Gastroesophageal sphincter (tissue), 4 donors: ENCODE results near the gene ARHGEF7. TPM values are rescaled to one million over a fixed set of nuclear protein-coding genes. Genes with fewer than 3 reads are reported as not detected.

Experiments used
- ATAC-seq: fragments of 150-250 bp; one replicate; pipeline ENCODE4 v1.9.1; 2016; ENCODE audit warnings: mild to moderate bottlenecking, moderate library complexity
- H3K27ac ChIP-seq, 4 donors: fragments of 200-600 bp; sonication (generic) in 3 of 4; 1 replicate in 3 of 4; 2 replicates in 1 of 4; pipeline ENCODE4 v1.5.1; 2016 to 2019
- H3K27me3 ChIP-seq: fragments of 200-600 bp; sonication (generic); one replicate; pipeline ENCODE4 v1.5.1; 2019
- H3K36me3 ChIP-seq, 2 donors: fragments of 200-600 bp; sonication (generic); one replicate each; pipeline ENCODE4 v1.5.1; 2019; ENCODE audit warnings: control low read depth in 1 of 2
- H3K4me1 ChIP-seq, 3 donors: fragments of 200-600 bp; sonication (generic); 1 replicate in 2 of 3; 2 replicates in 1 of 3; pipeline ENCODE4 v1.5.1; 2016 to 2019; ENCODE audit warnings: control low read depth in 2 of 3
- H3K4me3 ChIP-seq, 2 donors: fragments of 200-600 bp; sonication (generic); one replicate each; pipeline ENCODE4 v1.5.1; 2019; ENCODE audit warnings: mild to moderate bottlenecking in 1 of 2, moderate library complexity in 1 of 2
- H3K9me3 ChIP-seq, 3 donors: fragments of 200-600 bp; sonication (generic); one replicate each; pipeline ENCODE4 v1.5.1; 2017 to 2019; ENCODE audit warnings: control low read depth in 2 of 3
- EP300 ChIP-seq: sonication (generic); formaldehyde crosslinking; IDR thresholded peaks from one replicate; pipeline ENCODE4 v1.6.1; 2017; ENCODE audit warnings: antibody characterized with exemption, mild to moderate bottlenecking
- POLR2A ChIP-seq, 2 donors: fragments of 450-650 bp; IDR thresholded peaks; one replicate each; pipeline ENCODE4 v1.6.1; 2017; ENCODE audit warnings: antibody characterized with exemption in 2 of 2, mild to moderate bottlenecking in 2 of 2, moderate library complexity in 1 of 2
- POLR2AphosphoS5 ChIP-seq: sonication (generic); formaldehyde crosslinking; IDR thresholded peaks from one replicate; pipeline ENCODE4 v1.6.1; 2017; ENCODE audit warnings: antibody characterized with exemption
- WGBS, 2 donors: methylation state at CpG; one replicate each; pipeline ENCODE4 v1.1.5; 2018; ENCODE audit warnings: low coverage in 1 of 2; 5-methylcytosine and 5-hydroxymethylcytosine counted together
- total RNA-seq, 4 donors: library from RNA; depleted of rRNA; stranded (reverse); fragments of >200 nt; gene quantifications; one replicate each; pipeline ENCODE4 v1.1.0, GENCODE V29; 2016
- TF ChIP-seq, protein P1 (sequence below), 4 experiments: fragments of 200-600 bp in 2 of 4; fragments of 450-650 bp in 2 of 4; sonication (generic) in 1 of 4; IDR thresholded peaks; one replicate each; pipeline ENCODE4 v1.5.1; 2017 to 2019; ENCODE audit warnings: antibody characterized with exemption in 4 of 4, mild to moderate bottlenecking in 2 of 4, moderate library complexity in 2 of 4

The ARHGEF7 gene
- total RNA-seq, 4 donors from 2014 or later, result 23.3 to 78.6 (median 47.2) TPM

DNA sequence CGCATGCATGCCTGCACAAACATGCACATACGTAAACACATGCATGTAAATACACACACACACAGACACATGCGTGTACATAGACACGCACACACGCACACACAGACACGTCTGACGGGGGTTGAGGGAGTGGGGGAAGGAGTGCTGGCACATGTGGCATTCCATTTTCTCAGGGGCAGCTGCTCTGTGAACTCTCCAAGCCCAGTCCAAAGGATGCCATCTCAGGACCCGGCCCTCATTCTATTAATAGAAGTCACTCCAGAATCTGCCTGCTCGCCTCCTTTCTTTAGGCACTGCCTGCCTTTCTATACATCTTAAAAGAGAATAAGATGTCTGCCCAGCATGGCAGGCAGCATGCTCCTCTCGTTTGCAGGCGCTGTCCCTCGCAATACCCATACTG, 5.3 kb downstream of the ARHGEF7 start:
- 77 to 82% methylated on average over 4 to 9 of the region's 12 CpGs for WGBS, 2 donors
- TF ChIP-seq, protein P1, sequence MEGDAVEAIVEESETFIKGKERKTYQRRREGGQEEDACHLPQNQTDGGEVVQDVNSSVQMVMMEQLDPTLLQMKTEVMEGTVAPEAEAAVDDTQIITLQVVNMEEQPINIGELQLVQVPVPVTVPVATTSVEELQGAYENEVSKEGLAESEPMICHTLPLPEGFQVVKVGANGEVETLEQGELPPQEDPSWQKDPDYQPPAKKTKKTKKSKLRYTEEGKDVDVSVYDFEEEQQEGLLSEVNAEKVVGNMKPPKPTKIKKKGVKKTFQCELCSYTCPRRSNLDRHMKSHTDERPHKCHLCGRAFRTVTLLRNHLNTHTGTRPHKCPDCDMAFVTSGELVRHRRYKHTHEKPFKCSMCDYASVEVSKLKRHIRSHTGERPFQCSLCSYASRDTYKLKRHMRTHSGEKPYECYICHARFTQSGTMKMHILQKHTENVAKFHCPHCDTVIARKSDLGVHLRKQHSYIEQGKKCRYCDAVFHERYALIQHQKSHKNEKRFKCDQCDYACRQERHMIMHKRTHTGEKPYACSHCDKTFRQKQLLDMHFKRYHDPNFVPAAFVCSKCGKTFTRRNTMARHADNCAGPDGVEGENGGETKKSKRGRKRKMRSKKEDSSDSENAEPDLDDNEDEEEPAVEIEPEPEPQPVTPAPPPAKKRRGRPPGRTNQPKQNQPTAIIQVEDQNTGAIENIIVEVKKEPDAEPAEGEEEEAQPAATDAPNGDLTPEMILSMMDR (IDR thresholded peaks at IDR 0.05), result no peak
- TF ChIP-seq EP300 (no peak), POLR2A (IDR thresholded peaks at IDR 0.05) (no peak)
- Histone ChIP-seq H3K4me1 (peaks cover 0 to 14% (median 9%) of the 10 kb centered on the region in 3 donors), H3K36me3 (no peaks in the 10 kb centered on the region), H3K4me3 (no peak overlapping the region), H3K27ac (no peak overlapping the region), H3K27me3 (peaks cover 82% of the 10 kb centered on the region), H3K9me3 (no peaks in the 10 kb centered on the region)
- no peak for ATAC-seq

DNA sequence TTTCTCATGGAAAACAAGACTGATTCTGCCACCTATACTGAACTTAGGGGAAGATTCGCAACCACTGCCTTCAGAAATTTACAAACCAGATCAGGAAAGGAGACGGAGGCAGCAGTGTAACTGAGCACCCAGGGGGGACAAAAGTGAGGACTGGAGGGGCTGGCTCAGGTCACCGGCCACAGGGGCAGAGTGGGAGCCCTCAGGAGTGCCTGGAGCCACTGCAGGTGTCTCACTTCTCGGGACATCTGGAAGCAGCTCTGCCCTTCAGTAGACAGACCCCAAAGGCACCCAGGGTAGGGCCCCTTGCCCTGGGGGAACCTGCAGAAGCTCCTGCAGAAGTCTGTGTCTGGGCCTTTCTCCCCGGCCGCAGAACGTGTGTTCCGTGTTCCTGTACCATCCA, 5.8 kb downstream of the ARHGEF7 start:
- ATAC-seq, result no peak
- Histone ChIP-seq H3K36me3 (no peaks in the 10 kb centered on the region), H3K9me3 (no peaks in the 10 kb centered on the region), H3K27me3 (peaks cover 77% of the 10 kb centered on the region), H3K27ac (no peak overlapping the region), H3K4me3 (no peak overlapping the region), H3K4me1 (peaks cover 0 to 9% (median 7%) of the 10 kb centered on the region in 3 donors)
- TF ChIP-seq POLR2AphosphoS5 (no peak), POLR2A (IDR thresholded peaks at IDR 0.05) (no peak), EP300 (no peak)
- TF ChIP-seq, protein P1 (IDR thresholded peaks at IDR 0.05), result no peak
- 60 to 87% methylated on average over 1 to 3 of the region's 8 CpGs for WGBS, 2 donors

DNA sequence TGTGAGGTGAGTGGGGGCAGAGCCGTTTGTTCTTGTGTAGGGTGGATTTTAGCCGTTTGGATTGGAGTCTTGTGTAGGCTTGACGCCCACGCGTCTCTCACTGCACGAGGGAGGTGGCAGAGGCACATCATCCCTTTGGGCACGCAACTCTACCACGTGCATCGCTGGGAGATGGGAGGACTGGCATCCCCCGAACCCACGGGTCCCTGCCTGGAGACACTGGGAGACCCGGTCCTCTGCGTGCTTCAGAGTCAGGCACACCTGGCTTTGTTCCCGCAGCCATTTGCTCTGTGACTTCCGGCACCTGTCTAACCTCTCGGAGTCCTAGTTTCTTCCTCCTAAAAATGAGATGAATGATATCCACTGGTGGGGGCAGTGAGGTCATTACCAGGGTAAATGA, 6.4 kb downstream of the ARHGEF7 start:
- TF ChIP-seq, protein P1 (IDR thresholded peaks at IDR 0.05), result no peak
- TF ChIP-seq POLR2A (IDR thresholded peaks at IDR 0.05) (no peak), EP300 (no peak), POLR2AphosphoS5 (no peak)
- Histone ChIP-seq H3K9me3 (no peaks in the 10 kb centered on the region), H3K4me3 (no peak overlapping the region), H3K36me3 (no peaks in the 10 kb centered on the region), H3K4me1 (peaks cover 0 to 3% (median 1%) of the 10 kb centered on the region in 3 donors), H3K27me3 (peaks cover 71% of the 10 kb centered on the region), H3K27ac (no peak overlapping the region)
- WGBS, 2 donors, result 83 to 88% methylated on average over 3 to 15 of the region's 16 CpGs
- ATAC-seq, result no peak

DNA sequence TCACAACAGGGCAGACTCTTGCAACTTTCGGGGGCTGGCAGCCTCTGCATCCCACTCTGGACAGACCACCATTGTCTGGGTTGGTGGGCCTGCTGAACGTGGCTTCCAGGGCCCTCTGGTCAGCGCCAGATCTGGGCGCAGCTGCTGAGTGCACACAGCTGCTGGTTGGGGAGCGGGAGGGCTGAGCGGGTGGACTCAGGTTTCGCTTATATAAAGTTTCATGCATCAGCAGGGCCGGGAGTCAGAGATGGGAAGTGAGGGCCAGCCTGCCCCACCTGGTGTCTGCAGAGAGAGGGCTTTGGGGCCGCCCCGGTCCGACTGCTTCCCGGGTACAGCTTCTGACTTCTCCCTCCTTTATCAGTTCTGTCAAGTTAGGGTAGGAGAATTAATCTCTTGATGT, 6.9 kb downstream of the ARHGEF7 start:
- Histone ChIP-seq H3K9me3 (no peaks in the 10 kb centered on the region), H3K4me1 (no peaks in the 10 kb centered on the region), H3K4me3 (no peak overlapping the region), H3K27ac (no peak overlapping the region), H3K36me3 (no peaks in the 10 kb centered on the region), H3K27me3 (peaks cover 66% of the 10 kb centered on the region)
- WGBS, 2 donors, result 15 to 68% methylated on average over 4 of the region's 12 CpGs
- TF ChIP-seq, protein P1 (IDR thresholded peaks at IDR 0.05), result no peak
- TF ChIP-seq EP300 (no peak), POLR2AphosphoS5 (no peak), POLR2A (IDR thresholded peaks at IDR 0.05) (no peak)
- no peak for ATAC-seq

DNA sequence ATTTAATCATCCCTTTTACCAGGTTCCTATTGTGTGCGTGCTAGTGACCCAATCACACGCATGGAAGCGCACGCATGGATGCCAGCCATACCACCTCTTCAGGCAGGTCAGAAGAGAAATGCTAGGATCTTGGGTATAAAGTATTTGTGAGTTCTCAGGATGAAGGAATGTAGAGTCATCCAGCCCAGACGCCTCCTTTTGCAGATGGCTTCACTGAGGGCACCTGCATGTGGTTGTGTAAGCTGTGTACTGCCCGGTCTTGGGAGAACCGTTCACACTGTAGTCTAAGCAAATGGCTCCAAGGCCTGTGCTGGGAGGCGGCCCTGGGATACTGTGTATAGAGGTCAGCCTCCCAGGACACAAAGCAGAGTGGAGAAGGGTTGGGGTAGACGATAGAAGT, 7.5 kb downstream of the ARHGEF7 start:
- H3K36me3 ChIP-seq, result no peaks in the 10 kb centered on the region
- WGBS, 2 donors, result 83 to 96% methylated on average over 2 to 5 of the region's 9 CpGs
- ATAC-seq, result no peak
- no peak overlapping the region for H3K4me3 ChIP-seq
- H3K27me3 ChIP-seq, result peaks cover 60% of the 10 kb centered on the region
- H3K4me1 ChIP-seq, result no peaks in the 10 kb centered on the region
- no peak overlapping the region for H3K27ac ChIP-seq
- H3K9me3 ChIP-seq, result no peaks in the 10 kb centered on the region
- no peak for TF ChIP-seq POLR2A (IDR thresholded peaks at IDR 0.05)
- TF ChIP-seq, protein P1 (IDR thresholded peaks at IDR 0.05), result no peak
- TF ChIP-seq EP300, result no peak
- TF ChIP-seq POLR2AphosphoS5, result no peak
